GM10847 (cell line): Measurements from ENCODE around the gene HDAC4.

ENCODE experiments used
- POLR2A ChIP-seq: IDR thresholded peaks from 2 replicates; pipeline ENCODE4 v1.6.1; 2011; ENCODE audit not compliant: insufficient read length; ENCODE audit errors: extremely low read depth

HDAC4 gene

DNA sequence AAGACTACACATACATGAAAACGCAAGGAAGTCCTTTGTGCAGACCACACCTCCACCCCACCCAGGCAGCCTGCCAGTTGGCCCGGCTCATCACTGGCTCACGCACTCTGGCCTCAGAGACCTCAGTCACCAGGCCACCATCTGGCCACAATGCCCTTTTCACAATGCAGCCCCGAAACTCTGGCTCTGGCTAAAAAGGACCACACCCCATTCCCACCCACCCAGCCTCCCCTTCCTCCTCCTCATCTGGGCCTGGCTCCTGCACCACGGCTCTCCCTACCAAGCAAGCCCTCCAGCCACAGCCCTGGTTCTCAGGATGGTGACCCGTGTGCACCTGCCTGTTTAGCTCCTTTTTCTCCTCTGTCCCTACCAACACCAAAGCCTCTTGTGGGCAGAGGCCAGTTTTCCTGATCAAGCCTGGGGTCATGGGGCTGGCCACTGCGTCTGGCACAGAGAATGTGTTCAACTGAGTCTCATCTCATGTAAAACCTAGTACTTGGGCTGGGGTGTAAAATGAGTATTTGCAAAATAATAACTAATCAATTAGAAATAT, 7.4 kb downstream of the HDAC4 start:
- TF ChIP-seq POLR2A: no peak

DNA sequence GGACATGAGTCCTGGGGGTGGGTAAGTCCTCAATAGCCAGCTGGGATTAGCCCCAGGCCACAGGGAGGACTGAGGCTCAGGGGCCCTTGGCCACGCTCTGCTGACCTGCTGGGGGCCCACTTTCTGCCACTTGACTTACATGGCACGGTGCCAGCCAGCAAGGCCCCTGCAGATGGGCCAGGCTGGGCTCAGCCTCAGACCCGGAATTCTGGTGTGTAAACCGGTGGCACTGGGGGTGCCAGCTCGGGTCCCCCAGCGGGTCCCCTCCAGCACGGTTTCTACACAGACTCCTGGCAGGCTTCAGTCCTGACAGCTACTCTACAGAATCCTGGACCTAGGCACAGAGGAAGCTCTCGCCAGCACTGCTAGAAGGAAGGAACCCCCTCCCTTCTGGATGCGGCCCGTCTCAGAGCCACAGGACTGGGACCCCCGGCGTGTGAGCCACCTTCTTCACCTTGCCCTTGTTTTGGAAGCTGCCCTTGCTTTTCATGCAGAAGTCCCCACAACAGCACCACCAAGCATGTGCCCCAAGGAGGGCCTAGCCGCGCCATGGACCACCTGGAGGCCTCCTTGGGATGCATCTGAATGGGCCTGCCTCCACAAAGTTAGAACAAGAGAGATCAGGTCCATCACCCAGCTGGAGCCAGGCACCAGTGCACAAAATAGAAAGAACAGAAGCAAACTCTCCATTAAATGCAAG, 8.0 kb downstream of the HDAC4 start:
- TF ChIP-seq POLR2A: no peak

DNA sequence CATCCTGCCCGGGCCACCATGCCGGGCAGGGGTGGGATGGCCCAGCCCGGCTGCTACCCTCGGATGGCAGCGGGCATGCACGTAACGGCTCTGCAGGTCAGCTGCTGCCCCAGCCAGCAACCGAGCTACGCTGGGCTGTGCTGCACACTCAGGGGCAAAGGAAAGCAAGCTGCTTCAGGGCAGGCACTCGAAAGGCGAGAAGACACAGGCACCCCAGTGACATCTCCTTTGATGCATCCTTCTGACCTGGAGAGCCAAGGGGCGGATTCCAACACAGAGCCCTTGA, 8.8 kb downstream of the HDAC4 start:
- TF ChIP-seq POLR2A: no peak

DNA sequence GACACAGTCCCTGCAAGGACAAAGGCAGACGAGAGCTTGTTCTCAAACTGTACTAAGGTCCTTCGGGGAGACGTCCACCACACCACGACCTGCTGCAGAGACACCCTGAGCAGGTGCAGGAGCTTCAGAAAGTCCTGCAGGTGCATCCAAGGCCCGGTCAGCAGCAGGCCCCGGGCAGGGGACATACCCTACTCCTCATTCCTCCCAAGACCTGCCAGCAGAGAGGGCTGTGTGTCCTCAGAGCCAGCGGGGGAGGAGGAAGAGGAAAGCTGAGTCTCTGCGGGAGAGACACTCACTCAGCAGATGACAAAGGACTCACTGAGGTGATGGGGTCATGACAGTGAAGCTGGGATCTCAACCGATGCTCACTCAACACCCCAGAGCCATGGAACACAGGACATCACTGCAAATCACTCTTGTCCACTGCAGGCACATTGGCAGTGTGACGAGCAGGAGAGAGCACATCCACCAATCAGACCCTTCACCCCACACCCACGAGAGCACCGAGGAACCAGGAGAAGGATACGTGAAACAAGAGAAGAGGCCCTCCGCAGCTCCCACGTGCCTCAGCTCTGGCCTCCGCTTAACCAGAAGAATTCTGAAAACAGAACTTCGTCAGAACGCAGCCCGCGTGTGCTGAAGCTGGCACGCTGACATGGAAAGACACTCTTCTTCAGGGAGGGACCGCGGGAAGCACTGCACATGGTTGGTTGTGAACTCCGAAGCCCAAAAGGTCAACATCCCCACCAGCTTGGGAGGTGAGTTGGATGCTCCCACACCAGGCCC, 9.3 kb downstream of the HDAC4 start:
- TF ChIP-seq POLR2A: no peak

DNA sequence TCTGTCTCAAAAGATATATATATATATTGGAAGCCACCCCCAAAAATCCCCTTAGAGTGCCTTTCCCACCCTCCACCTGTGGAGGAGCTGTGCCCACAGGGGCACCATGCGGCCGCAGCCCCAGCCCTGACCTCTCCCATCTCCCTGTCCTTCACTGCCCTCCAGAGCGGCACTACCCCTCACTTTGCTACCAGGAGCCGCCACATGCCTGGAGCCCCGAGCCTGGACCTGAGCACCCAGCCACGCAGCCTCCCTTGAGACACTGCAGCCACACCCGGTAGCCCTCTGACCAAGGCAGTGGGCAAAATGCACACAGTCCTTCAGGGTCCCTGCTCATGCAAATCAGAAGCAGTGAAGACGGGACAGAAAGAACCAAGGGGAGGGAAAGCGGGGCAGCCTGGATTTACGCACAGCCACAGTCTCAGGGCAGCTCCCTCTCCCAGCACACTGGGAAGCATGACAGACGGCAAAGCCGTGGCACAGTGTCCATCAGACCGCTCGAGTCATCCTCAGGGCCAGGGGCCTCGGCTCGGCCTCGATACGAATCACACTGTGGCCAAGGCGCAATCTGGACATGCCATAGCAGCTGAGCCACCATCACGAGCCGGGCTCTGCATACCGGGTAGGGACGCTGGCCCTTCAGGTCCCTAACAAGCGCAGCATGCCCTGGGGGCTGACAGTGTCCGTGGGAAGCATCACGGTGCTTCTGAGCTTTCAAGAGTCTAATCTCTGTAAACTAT, 10.1 kb downstream of the HDAC4 start:
- TF ChIP-seq POLR2A: no peak

DNA sequence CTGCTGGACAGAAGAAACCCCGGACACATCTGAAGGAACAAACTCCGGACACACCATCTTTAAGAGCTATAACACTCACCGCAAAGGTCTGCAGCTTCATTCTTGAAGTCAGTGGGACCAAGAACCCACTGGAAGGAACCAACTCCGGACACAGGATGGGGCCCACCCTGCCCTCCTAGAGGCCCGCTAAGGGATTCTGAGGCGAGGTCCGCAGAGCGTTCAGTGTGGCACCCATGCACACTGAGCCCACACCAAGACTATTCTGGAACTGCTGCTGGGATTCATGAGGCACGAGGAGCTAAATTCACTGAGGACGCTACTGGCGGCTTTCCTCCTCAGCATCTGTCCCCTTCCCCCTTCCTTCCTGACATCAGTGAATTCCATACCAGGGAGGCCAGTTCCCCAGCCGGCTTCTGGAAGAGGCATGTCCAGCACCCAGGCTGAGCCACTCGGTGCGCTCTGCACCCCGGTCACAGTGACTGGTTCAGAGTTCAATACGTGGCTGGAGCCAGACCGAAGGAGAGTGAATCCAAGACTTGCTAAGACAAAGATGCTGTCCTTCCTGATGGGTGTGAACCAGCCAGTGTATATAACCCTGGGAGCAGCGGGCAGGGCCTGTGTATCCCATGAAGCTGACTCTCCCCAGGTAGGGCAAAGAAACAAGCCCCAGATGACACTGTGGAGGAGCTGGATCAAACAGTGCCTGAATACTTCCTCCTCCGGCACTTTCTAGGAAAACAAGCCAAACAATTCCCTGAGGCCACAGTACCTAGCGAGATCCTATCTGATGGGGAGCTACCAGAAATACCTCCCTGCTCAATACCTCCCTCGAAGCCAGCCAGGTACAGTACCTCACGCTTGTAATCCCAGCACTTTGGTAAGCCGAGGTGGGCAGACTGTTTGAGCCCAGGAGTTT, 11.1 kb downstream of the HDAC4 start:
- TF ChIP-seq POLR2A: no peak

DNA sequence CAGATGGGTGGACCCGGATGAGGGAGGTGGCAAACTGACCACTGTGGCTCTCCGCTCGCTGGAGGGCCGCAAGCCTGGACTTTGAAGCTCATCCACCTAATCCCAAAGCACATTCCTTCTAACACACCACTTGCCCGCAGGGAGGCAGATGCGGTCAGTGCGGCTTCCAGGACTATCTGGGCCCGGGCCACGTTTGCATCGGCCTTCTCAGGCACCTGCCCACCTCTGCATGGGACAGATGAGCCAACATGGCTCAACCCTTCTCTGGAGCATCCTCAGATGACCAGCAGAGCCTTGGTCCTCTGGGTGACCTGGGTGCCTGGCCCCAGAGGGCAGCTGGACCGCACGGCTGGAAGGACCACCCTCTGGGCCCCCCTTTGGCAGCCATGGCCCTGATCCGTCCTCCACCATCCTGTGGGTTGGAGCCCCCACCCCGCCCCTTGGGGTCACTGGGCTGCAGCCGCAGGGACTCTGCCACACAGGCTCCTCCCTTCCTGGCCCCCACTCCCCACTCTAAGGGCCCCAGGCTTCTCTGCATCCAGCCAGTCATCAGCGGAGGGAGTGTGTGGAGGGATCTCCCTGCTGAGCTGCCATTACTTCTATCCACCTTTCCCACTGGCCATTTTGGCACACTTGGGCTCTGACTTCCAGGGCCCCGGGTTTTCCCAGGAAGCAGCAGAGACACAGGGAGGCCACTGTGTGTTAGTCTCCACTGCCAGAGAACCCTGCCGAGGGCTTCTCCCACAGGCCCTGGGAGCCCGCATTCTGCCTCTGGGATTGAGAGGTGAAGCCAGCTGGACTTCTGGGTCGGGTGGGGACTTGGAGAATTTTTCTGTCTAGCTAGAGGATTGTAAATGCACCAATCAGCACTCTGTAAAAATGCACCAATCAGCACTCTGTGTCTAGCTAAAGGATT, 12.3 kb downstream of the HDAC4 start:
- no peak for TF ChIP-seq POLR2A

DNA sequence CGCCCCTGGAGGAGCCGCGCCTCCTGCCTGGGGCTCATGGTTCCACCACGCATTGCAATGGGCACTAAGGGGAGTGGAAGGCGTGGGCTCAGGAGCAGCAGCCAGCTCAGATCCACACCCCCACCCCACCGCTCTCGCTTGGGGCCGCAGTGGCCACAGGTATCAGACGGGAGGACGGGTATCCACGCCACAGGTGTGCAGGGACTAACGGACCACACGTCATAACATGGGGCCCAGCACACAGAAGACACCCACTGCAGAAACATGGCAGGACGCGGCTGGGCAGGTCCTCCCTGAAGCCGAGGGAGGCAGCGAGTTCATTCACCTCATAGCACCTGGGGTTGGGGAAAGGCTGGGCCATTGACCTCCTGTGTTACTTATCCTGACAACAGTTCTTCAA, 13.0 kb downstream of the HDAC4 start:
- TF ChIP-seq POLR2A: no peak

- TF ChIP-seq POLR2A: no peak
Measured at GRCh38 chr2:239386872-239387445, 13.9 kb downstream of the HDAC4 start.

DNA sequence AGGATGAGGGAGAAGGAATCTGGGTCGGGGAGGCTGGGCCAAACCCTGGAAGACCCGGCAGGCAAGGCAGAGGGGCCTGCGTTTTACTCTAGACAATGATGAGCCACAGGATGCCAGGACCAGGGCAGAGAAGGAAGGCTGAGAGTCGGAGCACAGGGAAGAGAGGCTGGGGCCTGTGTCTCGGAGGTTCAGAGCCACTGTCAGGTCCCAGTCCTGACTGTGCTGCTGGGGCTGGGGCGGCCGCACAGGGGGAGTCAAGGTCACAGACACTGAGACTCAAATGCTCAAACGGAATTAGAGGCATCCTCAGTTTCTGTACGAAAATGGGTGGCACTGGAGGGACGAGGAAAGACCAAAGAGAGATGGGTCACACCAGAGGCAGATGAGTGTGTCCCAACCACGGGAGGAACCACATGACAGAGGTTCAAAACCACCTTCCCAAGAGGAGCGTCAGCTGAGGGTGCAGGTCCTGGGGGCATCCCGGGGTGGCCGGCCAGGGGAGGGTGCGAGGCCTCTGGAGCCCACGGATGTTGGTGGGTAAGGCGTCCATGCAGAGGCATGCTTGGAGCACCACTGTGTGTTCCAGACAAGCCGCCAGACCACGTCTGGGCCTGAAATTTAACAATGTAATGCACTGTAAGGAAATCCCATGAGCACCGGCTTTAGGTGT, 14.7 kb downstream of the HDAC4 start:
- TF ChIP-seq POLR2A: no peak

DNA sequence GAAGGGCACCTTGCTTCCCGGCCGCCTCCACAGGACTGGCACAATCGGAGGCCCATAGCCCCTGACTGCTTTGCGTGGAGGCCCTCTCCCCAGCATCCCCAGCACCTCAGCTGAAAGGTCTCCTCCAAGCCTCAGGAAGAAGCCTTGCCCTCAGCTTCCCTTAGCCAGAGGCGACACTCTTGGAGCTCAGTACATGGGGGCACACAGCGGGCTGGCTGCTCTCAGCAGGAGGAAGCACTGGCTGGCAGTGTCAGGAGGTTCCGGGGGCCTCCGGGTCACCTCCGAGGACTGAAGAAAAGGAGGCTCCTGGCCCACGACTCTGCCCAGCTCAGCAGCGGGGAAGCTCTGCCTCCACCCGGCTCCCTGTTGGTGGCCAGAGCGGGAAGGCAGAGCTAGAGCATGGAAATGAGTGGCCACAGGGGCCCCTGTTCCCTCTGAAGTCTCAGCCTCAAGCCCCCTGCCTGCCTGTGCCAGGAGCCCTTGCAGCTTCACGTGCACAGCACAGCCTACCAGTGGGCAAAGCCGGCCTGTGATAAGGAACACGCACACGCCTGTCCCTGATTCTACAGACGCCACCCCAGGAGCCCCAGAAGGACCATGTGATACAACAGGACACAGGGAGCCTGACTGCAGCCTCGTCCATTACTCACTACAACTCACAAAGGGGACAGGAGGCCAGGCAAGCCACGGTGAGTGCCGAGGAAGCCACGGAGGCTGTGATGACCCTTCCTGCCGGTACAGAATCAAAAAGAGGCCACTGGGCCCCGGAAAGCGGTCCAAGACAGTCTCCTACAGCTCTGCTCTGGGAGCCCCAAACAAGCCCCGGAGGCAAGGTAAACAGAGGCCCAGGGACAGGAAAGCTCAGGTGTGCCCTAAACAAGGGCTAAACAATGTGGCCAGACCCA, 15.5 kb downstream of the HDAC4 start:
- no peak for TF ChIP-seq POLR2A

GRCh38 chr2:239383759-239384156, 17.1 kb downstream of the HDAC4 start:
- no peak for TF ChIP-seq POLR2A

DNA sequence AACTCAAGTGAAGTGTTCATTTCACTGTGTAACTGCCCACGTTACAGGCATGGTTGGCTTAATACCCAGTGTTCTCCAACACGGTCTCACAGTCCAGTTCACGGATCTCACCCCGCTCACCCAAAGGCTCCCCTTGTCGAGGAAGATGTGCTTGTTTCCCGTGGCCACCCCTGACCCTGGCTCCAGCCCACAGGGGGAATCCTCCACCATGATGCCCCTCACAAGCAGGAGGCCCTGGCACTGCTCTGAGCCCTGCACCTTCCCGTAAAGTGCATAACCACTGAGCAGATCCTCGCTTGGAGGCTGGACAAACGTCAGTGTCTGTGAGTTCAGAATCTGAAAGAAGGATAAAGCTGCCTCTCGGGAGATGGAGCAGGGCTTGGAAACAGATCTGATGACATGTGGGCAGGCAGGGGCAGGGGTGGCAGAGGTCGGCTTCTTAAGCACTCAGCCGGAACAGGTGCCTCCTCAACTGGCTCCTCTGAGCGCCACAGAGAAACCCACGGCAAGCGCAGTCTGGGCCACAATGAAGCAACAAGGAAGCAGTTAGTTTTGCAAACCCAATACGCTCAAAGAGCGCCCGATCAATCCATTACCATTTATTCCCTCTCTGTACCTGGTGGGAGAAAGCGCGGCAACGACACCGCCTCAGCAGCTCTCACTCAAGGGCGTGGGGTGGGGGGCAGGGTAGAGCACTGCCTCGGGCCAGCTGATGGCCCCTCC, 17.6 kb downstream of the HDAC4 start:
- TF ChIP-seq POLR2A: no peak
